ENCODE data around the gene XYLB.
"Not testable (repeated sequence)": the region's sequence is repeated elsewhere in the genome, so short reads cannot be mapped to it uniquely, and the experiment has no call there.

The XYLB gene

GRCh38 chr3:38346587-38347410, at the start of gene XYLB:
TSS of gene XYLB (plus strand) at chr3:38346785. CDS start at chr3:38346869, 84 bp downstream.
- no CpG with 5 or more reads among the region's 85 CpGs for WGBS (ENCODE audit: insufficient coverage, insufficient read length)
- peak; percentile 29 for DNase-seq (ENCODE audit: low read depth, low spot score)
- H3K27ac ChIP-seq (ENCODE audit: low read length): no peak within 1 kb of the TSS

GRCh38 chr3:38297053-38297452, 49.5 kb upstream of the XYLB start:
- not testable (repeated sequence) for H3K9me3 ChIP-seq (ENCODE audit: control insufficient read depth, insufficient read depth, low read length); H3K4me1 ChIP-seq (ENCODE audit: control insufficient read depth, insufficient read depth, low read length); H3K27ac ChIP-seq (ENCODE audit: low read length); H3K36me3 ChIP-seq (ENCODE audit: control insufficient read depth, insufficient read depth, low read length); H3K27me3 ChIP-seq (ENCODE audit: control insufficient read depth, insufficient read depth, low read length); H3K4me3 ChIP-seq (ENCODE audit: low read length); DNase-seq (ENCODE audit: low read depth, low spot score)
- WGBS (ENCODE audit: insufficient coverage, insufficient read length): no CpG with 5 or more reads among the region's 4 CpGs

More at GRCh38 chr3:38346587-38347410, at the start of gene XYLB:
- no peaks in the 10 kb centered on the region for H3K36me3 ChIP-seq (ENCODE audit: control insufficient read depth, insufficient read depth, low read length)
- peaks cover 1% of the 10 kb centered on the region; the same call in 1 of the 2 replicates for H3K4me1 ChIP-seq (ENCODE audit: control insufficient read depth, insufficient read depth, low read length)
- peaks cover 2% of the 10 kb centered on the region; the same call in 1 of the 2 replicates for H3K27me3 ChIP-seq (ENCODE audit: control insufficient read depth, insufficient read depth, low read length)
- H3K9me3 ChIP-seq (ENCODE audit: control insufficient read depth, insufficient read depth, low read length): no peaks in the 10 kb centered on the region
- H3K4me3 ChIP-seq (ENCODE audit: low read length): peak within 1 kb of the TSS; percentile 53; the same call in 1 of the 2 replicates

- Histone ChIP-seq H3K9me3 (ENCODE audit: control insufficient read depth, insufficient read depth, low read length) (no peaks in the 10 kb centered on the region), H3K36me3 (ENCODE audit: control insufficient read depth, insufficient read depth, low read length) (no peaks in the 10 kb centered on the region)
- no peak for DNase-seq (ENCODE audit: low read depth, low spot score)
Measured at GRCh38 chr3:38297537-38297936, 49.0 kb upstream of the XYLB start.

GRCh38 chr3:38297947-38298711, 48.5 kb upstream of the XYLB start:
- no CpG with 5 or more reads among the region's 5 CpGs for WGBS (ENCODE audit: insufficient coverage, insufficient read length)
- Histone ChIP-seq H3K4me3 (ENCODE audit: low read length) (no peak overlapping the region), H3K27ac (ENCODE audit: low read length) (no peak overlapping the region), H3K9me3 (ENCODE audit: control insufficient read depth, insufficient read depth, low read length) (no peaks in the 10 kb centered on the region), H3K36me3 (ENCODE audit: control insufficient read depth, insufficient read depth, low read length) (no peaks in the 10 kb centered on the region), H3K4me1 (ENCODE audit: control insufficient read depth, insufficient read depth, low read length) (no peaks in the 10 kb centered on the region), H3K27me3 (ENCODE audit: control insufficient read depth, insufficient read depth, low read length) (no peaks in the 10 kb centered on the region)
- no peak for DNase-seq (ENCODE audit: low read depth, low spot score)

More at GRCh38 chr3:38297537-38297936, 49.0 kb upstream of the XYLB start:
- Histone ChIP-seq H3K4me3 (ENCODE audit: low read length) (no peak overlapping the region), H3K27me3 (ENCODE audit: control insufficient read depth, insufficient read depth, low read length) (no peaks in the 10 kb centered on the region), H3K4me1 (ENCODE audit: control insufficient read depth, insufficient read depth, low read length) (no peaks in the 10 kb centered on the region), H3K27ac (ENCODE audit: low read length) (no peak overlapping the region)

GRCh38 chr3:38306941-38307340, 39.6 kb upstream of the XYLB start:
- Histone ChIP-seq H3K27me3 (ENCODE audit: control insufficient read depth, insufficient read depth, low read length) (no peaks in the 10 kb centered on the region), H3K36me3 (ENCODE audit: control insufficient read depth, insufficient read depth, low read length) (no peaks in the 10 kb centered on the region), H3K27ac (ENCODE audit: low read length) (no peak overlapping the region), H3K4me3 (ENCODE audit: low read length) (no peak overlapping the region), H3K4me1 (ENCODE audit: control insufficient read depth, insufficient read depth, low read length) (no peaks in the 10 kb centered on the region), H3K9me3 (ENCODE audit: control insufficient read depth, insufficient read depth, low read length) (no peaks in the 10 kb centered on the region)
- WGBS (ENCODE audit: insufficient coverage, insufficient read length): no CpG with 5 or more reads among the region's 5 CpGs
- DNase-seq (ENCODE audit: low read depth, low spot score): no peak

GRCh38 chr3:38307599-38307998, 39.0 kb upstream of the XYLB start:
- Histone ChIP-seq H3K27ac (ENCODE audit: low read length) (no peak overlapping the region), H3K9me3 (ENCODE audit: control insufficient read depth, insufficient read depth, low read length) (no peaks in the 10 kb centered on the region), H3K27me3 (ENCODE audit: control insufficient read depth, insufficient read depth, low read length) (no peaks in the 10 kb centered on the region), H3K4me3 (ENCODE audit: low read length) (no peak overlapping the region), H3K36me3 (ENCODE audit: control insufficient read depth, insufficient read depth, low read length) (no peaks in the 10 kb centered on the region), H3K4me1 (ENCODE audit: control insufficient read depth, insufficient read depth, low read length) (no peaks in the 10 kb centered on the region)
- no CpG with 5 or more reads among the region's 12 CpGs for WGBS (ENCODE audit: insufficient coverage, insufficient read length)
- DNase-seq (ENCODE audit: low read depth, low spot score): no peak

GRCh38 chr3:38308456-38308855, 38.1 kb upstream of the XYLB start:
- no peak for DNase-seq (ENCODE audit: low read depth, low spot score)
- no CpG with 5 or more reads among the region's 9 CpGs for WGBS (ENCODE audit: insufficient coverage, insufficient read length)
- no peaks in the 10 kb centered on the region for H3K27me3 ChIP-seq (ENCODE audit: control insufficient read depth, insufficient read depth, low read length)
- H3K4me3 ChIP-seq (ENCODE audit: low read length): no peak overlapping the region
- H3K36me3 ChIP-seq (ENCODE audit: control insufficient read depth, insufficient read depth, low read length): no peaks in the 10 kb centered on the region
- H3K4me1 ChIP-seq (ENCODE audit: control insufficient read depth, insufficient read depth, low read length): no peaks in the 10 kb centered on the region
- no peak overlapping the region for H3K27ac ChIP-seq (ENCODE audit: low read length)
- H3K9me3 ChIP-seq (ENCODE audit: control insufficient read depth, insufficient read depth, low read length): no peaks in the 10 kb centered on the region

GRCh38 chr3:38311476-38311875, 35.1 kb upstream of the XYLB start:
- DNase-seq (ENCODE audit: low read depth, low spot score): no peak
- Histone ChIP-seq H3K9me3 (ENCODE audit: control insufficient read depth, insufficient read depth, low read length) (no peaks in the 10 kb centered on the region), H3K36me3 (ENCODE audit: control insufficient read depth, insufficient read depth, low read length) (no peaks in the 10 kb centered on the region), H3K4me3 (ENCODE audit: low read length) (no peak overlapping the region), H3K4me1 (ENCODE audit: control insufficient read depth, insufficient read depth, low read length) (peaks cover 3% of the 10 kb centered on the region), H3K27me3 (ENCODE audit: control insufficient read depth, insufficient read depth, low read length) (no peaks in the 10 kb centered on the region), H3K27ac (ENCODE audit: low read length) (no peak overlapping the region)
- WGBS (ENCODE audit: insufficient coverage, insufficient read length): no CpG with 5 or more reads among the region's 1 CpG

GRCh38 chr3:38311941-38312340, 34.6 kb upstream of the XYLB start:
- WGBS (ENCODE audit: insufficient coverage, insufficient read length): no CpG with 5 or more reads among the region's 2 CpGs
- no peaks in the 10 kb centered on the region for H3K9me3 ChIP-seq (ENCODE audit: control insufficient read depth, insufficient read depth, low read length)

GRCh38 chr3:38312356-38312755, 34.2 kb upstream of the XYLB start:
- no peaks in the 10 kb centered on the region for H3K9me3 ChIP-seq (ENCODE audit: control insufficient read depth, insufficient read depth, low read length)
- no peaks in the 10 kb centered on the region for H3K36me3 ChIP-seq (ENCODE audit: control insufficient read depth, insufficient read depth, low read length)
- no peak for DNase-seq (ENCODE audit: low read depth, low spot score)
- H3K27ac ChIP-seq (ENCODE audit: low read length): no peak overlapping the region
- no peak overlapping the region for H3K4me3 ChIP-seq (ENCODE audit: low read length)
- no peaks in the 10 kb centered on the region for H3K27me3 ChIP-seq (ENCODE audit: control insufficient read depth, insufficient read depth, low read length)
- no CpG with 5 or more reads among the region's 3 CpGs for WGBS (ENCODE audit: insufficient coverage, insufficient read length)
- H3K4me1 ChIP-seq (ENCODE audit: control insufficient read depth, insufficient read depth, low read length): peaks cover 3% of the 10 kb centered on the region

More at GRCh38 chr3:38311941-38312340, 34.6 kb upstream of the XYLB start:
- no peaks in the 10 kb centered on the region for H3K36me3 ChIP-seq (ENCODE audit: control insufficient read depth, insufficient read depth, low read length)
- no peak for DNase-seq (ENCODE audit: low read depth, low spot score)
- no peak overlapping the region for H3K27ac ChIP-seq (ENCODE audit: low read length)
- no peak overlapping the region for H3K4me3 ChIP-seq (ENCODE audit: low read length)
- H3K27me3 ChIP-seq (ENCODE audit: control insufficient read depth, insufficient read depth, low read length): no peaks in the 10 kb centered on the region
- peaks cover 3% of the 10 kb centered on the region for H3K4me1 ChIP-seq (ENCODE audit: control insufficient read depth, insufficient read depth, low read length)

Data from iPS DF 6.9 (cell line).